GM23338 (cell line): Measurements from ENCODE around the gene SULT2B1.

Experiments used
- CREB1 ChIP-seq: fragments of 250-450 bp; sonication (Bioruptor Pico); IDR thresholded peaks from 2 replicates; pipeline ENCODE4 v1.5.0; 2020; ENCODE audit warnings: low read depth, mild to moderate bottlenecking, moderate library complexity
- CTCF ChIP-seq, 2 experiments: fragments of 200-600 bp in 1 of 2; sonication (generic) in 1 of 2; conservative IDR thresholded peaks; 2 replicates each; pipeline versions ENCODE4 v1.5.1 to v1.6.1; 2016 to 2017; ENCODE audit warnings: antibody characterized with exemption in 2 of 2, low read depth in 2 of 2, mild to moderate bottlenecking in 2 of 2, moderate library complexity in 1 of 2
- EZH2 ChIP-seq: fragments of 200-600 bp; sonication (generic); IDR thresholded peaks from one replicate; pipeline ENCODE4 v1.8.0; 2017; ENCODE audit warnings: antibody characterized with exemption, mild to moderate bottlenecking, low read depth; ENCODE audit not compliant: unreplicated experiment
- EZH2phosphoT487 ChIP-seq: fragments of 200-600 bp; sonication (generic); IDR thresholded peaks from one replicate; pipeline ENCODE4 v1.8.1; 2018; ENCODE audit warnings: antibody characterized with exemption; ENCODE audit not compliant: unreplicated experiment
- JUNB ChIP-seq: IDR thresholded peaks from one replicate; pipeline ENCODE4 v1.6.1; 2016; ENCODE audit warnings: antibody characterized with exemption; ENCODE audit not compliant: unreplicated experiment
- NANOG ChIP-seq: IDR thresholded peaks from 2 replicates; pipeline ENCODE4 v1.6.1; 2016; ENCODE audit warnings: antibody characterized with exemption, borderline replicate concordance
- POLR2AphosphoS5 ChIP-seq: IDR thresholded peaks from 2 replicates; pipeline ENCODE4 v1.6.1; 2016; ENCODE audit warnings: antibody characterized with exemption, low read depth
- REST ChIP-seq: IDR thresholded peaks from one replicate; pipeline ENCODE4 v1.6.1; 2018; ENCODE audit warnings: antibody characterized with exemption; ENCODE audit not compliant: unreplicated experiment
- STAT1 ChIP-seq: IDR thresholded peaks from one replicate; pipeline ENCODE4 v1.6.1; 2016; ENCODE audit warnings: antibody characterized with exemption; ENCODE audit not compliant: unreplicated experiment
- ZNF114 ChIP-seq: fragments of 250-450 bp; sonication (Bioruptor Pico); IDR thresholded peaks from 2 replicates; pipeline ENCODE4 v1.5.0; 2020; ENCODE audit warnings: mild to moderate bottlenecking, moderate library complexity
- ZNF331 ChIP-seq: fragments of 250-450 bp; sonication (Bioruptor Pico); IDR thresholded peaks from 2 replicates; pipeline ENCODE4 v1.5.0; 2020; ENCODE audit warnings: low read depth, mild to moderate bottlenecking, moderate library complexity
- ZNF462 ChIP-seq: fragments of 250-450 bp; sonication (Bioruptor Pico); IDR thresholded peaks from 2 replicates; pipeline ENCODE4 v1.5.0; 2020; ENCODE audit warnings: mild to moderate bottlenecking, moderate library complexity
- TF ChIP-seq, protein P1 (sequence below): IDR thresholded peaks from 2 replicates; pipeline ENCODE4 v1.6.1; 2016; ENCODE audit warnings: antibody characterized with exemption

DNA sequence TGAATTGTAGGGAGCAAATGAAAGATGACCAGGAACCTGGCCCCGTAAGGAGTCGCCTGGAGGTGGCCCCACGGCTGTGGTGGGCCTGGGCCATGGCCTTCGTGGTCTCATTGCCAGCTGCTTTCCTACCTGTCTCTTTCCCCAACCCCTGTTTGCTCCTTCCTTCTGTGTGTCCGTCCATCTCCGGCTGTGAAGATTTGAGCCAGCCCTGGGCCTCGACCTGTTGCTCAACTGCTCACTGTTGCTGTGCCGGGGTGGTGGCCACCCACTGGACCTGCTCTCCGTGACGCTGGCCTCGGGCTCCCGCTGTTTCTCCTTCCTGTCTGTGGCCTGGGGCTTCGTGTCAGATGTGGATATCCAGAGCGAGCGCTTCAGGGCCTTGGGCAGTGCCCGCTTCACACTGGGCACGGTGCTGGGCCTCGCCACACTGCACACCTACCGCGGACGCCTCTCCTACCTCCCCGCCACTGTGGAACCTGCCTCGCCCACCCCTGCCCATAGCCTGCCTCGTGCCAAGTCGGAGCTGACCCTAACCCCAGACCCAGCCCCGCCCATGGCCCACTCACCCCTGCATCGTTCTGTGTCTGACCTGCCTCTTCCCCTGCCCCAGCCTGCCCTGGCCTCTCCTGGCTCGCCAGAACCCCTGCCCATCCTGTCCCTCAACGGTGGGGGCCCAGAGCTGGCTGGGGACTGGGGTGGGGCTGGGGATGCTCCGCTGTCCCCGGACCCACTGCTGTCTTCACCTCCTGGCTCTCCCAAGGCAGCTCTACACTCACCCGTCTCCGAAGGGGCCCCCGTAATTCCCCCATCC, 76.7 kb downstream of the SULT2B1 start:
- TF ChIP-seq CTCF (conservative IDR thresholded peaks at IDR 0.05; ENCODE audit: low read depth in 2 of 2) (no peak), POLR2AphosphoS5 (no peak), CREB1 (CRISPR knock-in tag) (no peak), REST (no peak), ZNF114 (CRISPR knock-in tag) (no peak), EZH2 (no peak), JUNB (no peak), EZH2phosphoT487 (no peak), NANOG (no peak), STAT1 (no peak), ZNF462 (CRISPR knock-in tag) (no peak), ZNF331 (CRISPR knock-in tag) (no peak)
- TF ChIP-seq, protein P1, sequence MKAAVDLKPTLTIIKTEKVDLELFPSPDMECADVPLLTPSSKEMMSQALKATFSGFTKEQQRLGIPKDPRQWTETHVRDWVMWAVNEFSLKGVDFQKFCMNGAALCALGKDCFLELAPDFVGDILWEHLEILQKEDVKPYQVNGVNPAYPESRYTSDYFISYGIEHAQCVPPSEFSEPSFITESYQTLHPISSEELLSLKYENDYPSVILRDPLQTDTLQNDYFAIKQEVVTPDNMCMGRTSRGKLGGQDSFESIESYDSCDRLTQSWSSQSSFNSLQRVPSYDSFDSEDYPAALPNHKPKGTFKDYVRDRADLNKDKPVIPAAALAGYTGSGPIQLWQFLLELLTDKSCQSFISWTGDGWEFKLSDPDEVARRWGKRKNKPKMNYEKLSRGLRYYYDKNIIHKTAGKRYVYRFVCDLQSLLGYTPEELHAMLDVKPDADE = no peak
